DOHH2 (cell line): ENCODE results near the gene ABLIM2.

ENCODE experiments used
- EZH2phosphoT487 ChIP-seq: fragments of 200-600 bp; sonication (generic); IDR thresholded peaks from 2 replicates; pipeline ENCODE4 v1.6.1; 2017; ENCODE audit warnings: borderline replicate concordance, mild to moderate bottlenecking, antibody characterized with exemption, low read length, moderate library complexity, mixed read lengths
- TF ChIP-seq, protein P1 (sequence below): fragments of 200-600 bp; sonication (generic); IDR thresholded peaks from one replicate; pipeline ENCODE4 v1.5.1; 2014; ENCODE audit warnings: antibody characterized with exemption, mild to moderate bottlenecking, low read depth, low read length; ENCODE audit not compliant: poor library complexity, severe bottlenecking

DNA sequence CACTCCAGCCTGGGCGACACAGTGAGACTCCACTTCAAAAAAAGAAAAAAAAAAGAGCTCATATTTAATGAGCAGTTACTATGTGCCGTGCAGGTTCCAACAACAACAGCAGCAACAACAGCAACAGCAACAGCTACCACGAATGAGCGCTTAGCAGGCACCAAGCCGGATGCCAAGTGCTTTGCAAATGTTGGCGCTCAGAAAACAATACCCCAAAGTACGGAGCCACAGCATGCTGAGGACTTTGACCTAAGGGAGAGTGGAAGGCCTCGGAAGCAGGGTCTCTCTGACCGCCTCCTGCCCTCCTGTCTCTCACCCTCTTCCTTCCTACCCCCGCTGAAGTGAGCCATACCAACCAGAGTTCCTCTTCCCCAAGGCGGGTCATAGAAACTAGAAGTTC lies 116.7 kb downstream of the ABLIM2 start:
- TF ChIP-seq, protein P1, sequence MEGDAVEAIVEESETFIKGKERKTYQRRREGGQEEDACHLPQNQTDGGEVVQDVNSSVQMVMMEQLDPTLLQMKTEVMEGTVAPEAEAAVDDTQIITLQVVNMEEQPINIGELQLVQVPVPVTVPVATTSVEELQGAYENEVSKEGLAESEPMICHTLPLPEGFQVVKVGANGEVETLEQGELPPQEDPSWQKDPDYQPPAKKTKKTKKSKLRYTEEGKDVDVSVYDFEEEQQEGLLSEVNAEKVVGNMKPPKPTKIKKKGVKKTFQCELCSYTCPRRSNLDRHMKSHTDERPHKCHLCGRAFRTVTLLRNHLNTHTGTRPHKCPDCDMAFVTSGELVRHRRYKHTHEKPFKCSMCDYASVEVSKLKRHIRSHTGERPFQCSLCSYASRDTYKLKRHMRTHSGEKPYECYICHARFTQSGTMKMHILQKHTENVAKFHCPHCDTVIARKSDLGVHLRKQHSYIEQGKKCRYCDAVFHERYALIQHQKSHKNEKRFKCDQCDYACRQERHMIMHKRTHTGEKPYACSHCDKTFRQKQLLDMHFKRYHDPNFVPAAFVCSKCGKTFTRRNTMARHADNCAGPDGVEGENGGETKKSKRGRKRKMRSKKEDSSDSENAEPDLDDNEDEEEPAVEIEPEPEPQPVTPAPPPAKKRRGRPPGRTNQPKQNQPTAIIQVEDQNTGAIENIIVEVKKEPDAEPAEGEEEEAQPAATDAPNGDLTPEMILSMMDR, result no peak
- no peak for TF ChIP-seq EZH2phosphoT487
